Lower leg skin (tissue), 3 donors: ENCODE measurements around the gene TTBK1.

Experiments
- POLR2A ChIP-seq, 2 donors: fragments of 450-650 bp; IDR thresholded peaks; one replicate each; pipeline ENCODE4 v1.6.1; 2016 to 2017; ENCODE audit warnings: antibody characterized with exemption in 2 of 2, mild to moderate bottlenecking in 1 of 2, moderate library complexity in 1 of 2
- TF ChIP-seq, protein P1 (sequence below), 3 donors: fragments of 450-650 bp; IDR thresholded peaks; one replicate each; pipeline ENCODE4 v1.5.1; 2016; ENCODE audit warnings: antibody characterized with exemption in 3 of 3, mild to moderate bottlenecking in 3 of 3, moderate library complexity in 2 of 3

DNA sequence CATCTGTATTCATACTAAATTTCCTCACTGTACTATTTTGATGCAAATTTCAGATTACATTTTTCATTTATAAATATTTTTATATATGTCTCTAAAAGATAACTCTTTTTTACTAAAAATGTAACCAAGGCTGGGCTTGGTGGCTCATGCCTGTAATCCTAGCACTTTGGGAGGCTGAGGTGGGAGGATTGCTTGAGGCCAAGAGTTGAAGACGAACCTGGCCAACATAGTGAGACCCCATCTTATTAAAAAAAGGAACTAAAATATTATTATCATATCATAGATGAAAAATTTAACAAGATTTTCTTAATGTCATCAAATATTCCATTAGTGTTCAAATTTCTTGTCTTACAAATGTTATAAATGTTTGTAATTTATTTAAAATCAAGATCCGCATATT, 7.4 kb upstream of the TTBK1 start:
- TF ChIP-seq, protein P1, sequence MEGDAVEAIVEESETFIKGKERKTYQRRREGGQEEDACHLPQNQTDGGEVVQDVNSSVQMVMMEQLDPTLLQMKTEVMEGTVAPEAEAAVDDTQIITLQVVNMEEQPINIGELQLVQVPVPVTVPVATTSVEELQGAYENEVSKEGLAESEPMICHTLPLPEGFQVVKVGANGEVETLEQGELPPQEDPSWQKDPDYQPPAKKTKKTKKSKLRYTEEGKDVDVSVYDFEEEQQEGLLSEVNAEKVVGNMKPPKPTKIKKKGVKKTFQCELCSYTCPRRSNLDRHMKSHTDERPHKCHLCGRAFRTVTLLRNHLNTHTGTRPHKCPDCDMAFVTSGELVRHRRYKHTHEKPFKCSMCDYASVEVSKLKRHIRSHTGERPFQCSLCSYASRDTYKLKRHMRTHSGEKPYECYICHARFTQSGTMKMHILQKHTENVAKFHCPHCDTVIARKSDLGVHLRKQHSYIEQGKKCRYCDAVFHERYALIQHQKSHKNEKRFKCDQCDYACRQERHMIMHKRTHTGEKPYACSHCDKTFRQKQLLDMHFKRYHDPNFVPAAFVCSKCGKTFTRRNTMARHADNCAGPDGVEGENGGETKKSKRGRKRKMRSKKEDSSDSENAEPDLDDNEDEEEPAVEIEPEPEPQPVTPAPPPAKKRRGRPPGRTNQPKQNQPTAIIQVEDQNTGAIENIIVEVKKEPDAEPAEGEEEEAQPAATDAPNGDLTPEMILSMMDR (IDR thresholded peaks at IDR 0.05) = no peak
- no peak for TF ChIP-seq POLR2A (IDR thresholded peaks at IDR 0.05)
